HL-60 (cell line): ENCODE measurements around the gene PLLP.

Experiments used
- CTCF ChIP-seq: IDR thresholded peaks from one replicate; pipeline ENCODE4 v1.5.1; 2011; ENCODE audit warnings: low read length, control low read depth, inconsistent platforms; ENCODE audit not compliant: insufficient read depth
- GABPA ChIP-seq: IDR thresholded peaks from 2 replicates; pipeline ENCODE4 v1.6.1; 2012; ENCODE audit warnings: low read depth
- POLR2AphosphoS5 ChIP-seq: IDR thresholded peaks from 2 replicates; pipeline ENCODE4 v1.6.1; 2012; ENCODE audit warnings: low read depth
- REST ChIP-seq: IDR thresholded peaks from 2 replicates; pipeline ENCODE4 v1.6.1; 2012; ENCODE audit warnings: low read depth; ENCODE audit not compliant: insufficient replicate concordance

GRCh38 chr16:57324749-57325148, 40.3 kb upstream of the PLLP start:
- TF ChIP-seq CTCF = no peak
- TF ChIP-seq POLR2AphosphoS5 = no peak
- TF ChIP-seq GABPA = no peak
- TF ChIP-seq REST = no peak
